GM10847 (cell line): Measurements from ENCODE around the gene ACOXL.

Experiments used
- POLR2A ChIP-seq: IDR thresholded peaks from 2 replicates; pipeline ENCODE4 v1.6.1; 2011; ENCODE audit not compliant: insufficient read length; ENCODE audit errors: extremely low read depth

The ACOXL gene

DNA sequence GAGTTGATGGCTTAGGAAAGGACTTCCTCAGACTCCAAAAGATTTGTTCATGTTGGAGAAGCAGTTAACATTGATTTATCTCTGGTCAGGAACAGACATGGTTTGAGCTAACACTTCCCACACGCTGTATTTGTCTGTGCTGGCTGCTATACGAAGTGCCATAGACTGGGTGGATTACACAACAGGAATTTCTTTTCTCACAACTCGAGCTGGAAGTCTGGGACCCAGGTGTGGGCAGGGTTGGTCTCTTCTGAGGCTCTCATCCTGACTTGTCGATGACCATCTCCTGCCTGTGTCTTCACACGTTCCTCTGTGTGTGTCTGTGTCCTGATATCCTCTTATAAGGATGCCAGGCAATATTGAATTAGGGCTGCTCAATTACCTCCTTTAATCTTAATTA lies 224.9 kb downstream of the ACOXL start:
- no peak for TF ChIP-seq POLR2A

- TF ChIP-seq POLR2A, result no peak
Measured at GRCh38 chr2:110958346-110959119, 226.2 kb downstream of the ACOXL start.

GRCh38 chr2:110959198-110959597 lies 226.8 kb downstream of the ACOXL start:
- no peak for TF ChIP-seq POLR2A

DNA sequence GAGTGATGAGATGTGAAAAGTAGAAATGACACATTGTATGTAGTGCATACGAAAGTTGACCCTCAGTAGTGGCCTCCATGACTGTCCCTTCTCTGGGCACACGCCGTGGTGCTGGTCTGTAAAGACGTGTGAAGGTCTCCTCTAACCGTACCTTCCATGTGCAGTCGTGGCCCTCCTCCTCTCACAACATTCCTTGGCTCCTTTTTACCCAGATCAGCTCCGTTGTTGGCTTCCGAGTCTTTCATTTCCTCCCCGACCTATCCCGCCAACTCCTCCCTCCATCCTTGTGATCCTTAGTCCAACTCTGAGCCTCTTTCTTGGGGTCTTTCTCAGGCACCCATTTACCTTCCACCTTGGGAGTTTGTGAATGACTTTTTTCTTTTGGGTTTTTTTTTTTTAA lies 227.9 kb downstream of the ACOXL start:
- no peak for TF ChIP-seq POLR2A

DNA sequence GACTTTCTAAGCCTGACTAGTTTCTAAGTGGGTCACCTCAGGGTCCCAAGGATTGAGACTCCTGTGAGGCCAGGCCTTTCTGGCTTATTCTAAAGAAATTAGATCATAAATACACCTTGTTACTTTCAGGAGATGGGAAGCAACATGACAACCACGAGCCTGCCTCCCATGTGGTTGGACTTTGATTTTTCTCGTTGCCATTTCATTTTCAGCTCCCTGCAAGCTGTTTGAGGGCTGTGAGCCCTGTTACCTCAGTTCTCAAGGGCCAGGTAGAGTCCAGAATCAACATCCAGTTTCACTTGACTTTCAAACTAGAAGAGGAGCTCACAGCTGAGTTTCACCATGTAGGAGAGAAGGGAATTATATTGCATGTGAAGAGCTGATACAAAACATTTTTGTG lies 228.6 kb downstream of the ACOXL start:
- no peak for TF ChIP-seq POLR2A

GRCh38 chr2:110969696-110970095 lies 237.3 kb downstream of the ACOXL start:
- TF ChIP-seq POLR2A, result no peak

GRCh38 chr2:110970201-110970600 lies 237.8 kb downstream of the ACOXL start:
- TF ChIP-seq POLR2A, result no peak

DNA sequence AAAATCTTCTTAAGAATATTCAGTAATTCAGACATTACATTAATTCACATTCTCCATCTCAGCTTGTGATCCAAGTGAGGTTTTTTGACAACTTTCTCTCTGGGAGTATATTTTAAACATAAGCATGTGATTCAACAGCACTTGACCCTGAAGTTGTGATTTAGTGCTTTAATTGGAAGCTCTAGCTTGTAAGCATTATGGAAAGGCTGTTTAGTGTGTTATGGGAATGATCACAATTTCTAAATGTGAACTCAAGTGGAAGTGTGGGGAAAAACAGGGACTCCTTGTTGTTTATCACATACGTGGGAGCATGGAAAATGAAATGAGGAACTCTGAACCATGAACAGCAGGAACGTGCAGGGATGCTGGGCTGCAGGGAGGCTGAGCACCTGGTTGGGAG lies 239.4 kb downstream of the ACOXL start:
- TF ChIP-seq POLR2A, result no peak

GRCh38 chr2:110973262-110973661 lies 240.9 kb downstream of the ACOXL start:
- no peak for TF ChIP-seq POLR2A

- no peak for TF ChIP-seq POLR2A
Measured at GRCh38 chr2:110977403-110977802, 245.0 kb downstream of the ACOXL start.

DNA sequence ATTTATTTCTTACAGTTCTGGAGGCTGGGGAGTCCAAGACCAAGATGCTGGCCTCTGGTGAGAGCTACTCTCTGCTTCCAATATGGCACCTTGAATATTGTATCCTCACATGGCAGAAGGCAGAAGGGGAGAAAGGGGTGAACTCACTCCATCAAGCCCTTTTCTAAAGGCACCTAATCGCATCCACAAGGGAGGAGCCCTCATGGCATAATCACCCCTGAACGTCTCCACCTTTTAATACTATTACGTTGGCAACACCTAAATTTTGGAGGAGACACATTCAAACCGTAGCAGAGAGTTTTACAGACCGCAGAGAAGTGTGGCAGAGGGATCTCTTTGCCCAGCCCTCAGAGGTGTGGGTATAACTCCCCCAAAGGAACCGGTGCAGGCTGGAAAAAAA lies 245.8 kb downstream of the ACOXL start:
- no peak for TF ChIP-seq POLR2A

DNA sequence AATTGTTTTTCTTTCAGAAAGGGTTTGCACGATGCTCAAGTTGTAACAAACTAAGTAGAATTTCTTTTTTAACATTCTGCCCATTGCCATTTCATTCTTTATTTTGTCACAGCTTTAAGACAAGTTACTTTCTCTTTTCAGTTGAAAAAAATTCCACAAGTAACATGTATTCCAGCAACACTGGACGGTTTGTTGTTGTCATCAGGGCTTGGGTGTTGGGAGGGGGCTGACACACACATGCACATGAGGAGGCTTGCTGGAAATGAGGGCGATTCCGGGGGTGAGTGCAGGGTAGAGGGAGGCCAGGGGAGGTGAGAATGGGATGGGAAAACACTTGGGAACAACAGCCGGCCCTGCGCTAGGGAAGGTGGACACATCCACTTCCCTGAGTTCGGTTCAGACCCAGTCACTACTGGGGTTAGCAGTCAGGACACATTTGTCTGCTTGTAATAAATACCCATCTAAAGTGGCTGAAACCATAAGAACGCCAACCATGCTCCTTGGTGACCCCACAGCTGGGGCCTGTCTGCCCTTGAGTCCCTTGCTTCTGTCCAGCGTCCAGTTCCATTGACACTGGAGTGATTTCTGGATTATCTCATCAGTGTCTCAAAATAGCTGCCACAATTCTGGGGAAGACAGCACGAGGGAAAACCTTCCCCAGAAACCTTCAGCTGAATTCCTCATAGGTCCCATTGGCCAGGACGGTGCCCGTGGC lies 246.5 kb downstream of the ACOXL start:
- TF ChIP-seq POLR2A, result no peak

GRCh38 chr2:110979471-110980338 lies 247.3 kb downstream of the ACOXL start:
- no peak for TF ChIP-seq POLR2A

- TF ChIP-seq POLR2A, result no peak
Measured at GRCh38 chr2:110980339-110981062, 248.1 kb downstream of the ACOXL start.

DNA sequence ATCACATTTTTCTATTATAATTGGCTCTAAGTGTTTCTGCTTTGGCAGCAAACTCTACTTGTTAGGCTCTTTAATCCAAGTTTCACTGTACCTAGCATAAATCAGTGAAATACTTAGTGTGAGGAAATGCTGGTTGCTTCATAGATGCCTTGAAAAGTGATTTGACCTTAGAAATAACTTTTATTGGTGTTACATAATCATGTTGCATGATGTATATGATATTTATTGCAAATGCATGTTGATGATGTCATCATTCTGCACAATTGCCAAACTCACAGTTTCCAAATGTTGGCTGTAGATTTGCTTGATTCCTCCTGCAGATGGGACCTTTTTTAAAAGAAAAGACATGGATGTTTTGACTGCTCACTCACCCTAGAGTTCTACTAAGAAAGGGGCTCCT lies 250.8 kb downstream of the ACOXL start:
- no peak for TF ChIP-seq POLR2A
